ENCODE results near the gene FKBP15. TPM values are rescaled to one million over a fixed set of nuclear protein-coding genes. Genes with fewer than 3 reads are reported as not detected.

Gene FKBP15
- polyA plus RNA-seq, 1 donor from 2014 or later: 12.1 TPM

DNA sequence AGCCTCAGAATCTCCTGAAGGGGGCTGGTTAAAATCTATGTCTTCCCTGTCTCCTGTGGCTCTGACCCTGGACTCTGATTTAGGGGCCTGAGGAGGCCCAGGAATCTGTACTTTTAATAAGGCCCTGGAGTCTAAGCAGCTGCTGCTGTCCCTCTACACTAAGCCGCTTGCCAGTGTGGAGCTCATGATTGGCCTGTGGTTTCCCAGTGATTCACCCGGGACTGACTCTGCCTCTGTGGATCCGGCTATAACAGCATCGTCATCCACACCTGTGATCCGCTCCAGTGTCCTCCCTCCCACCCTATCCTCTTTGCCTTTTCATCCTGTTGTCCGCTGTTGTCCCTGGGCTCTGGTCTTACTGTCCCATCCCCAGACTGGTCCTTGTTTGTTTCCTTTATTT lies 66.6 kb downstream of the FKBP15 start:
- Histone ChIP-seq H3K9me2 (ENCODE audit: insufficient read depth, low read length) (no peaks in the 10 kb centered on the region), H3K27ac (ENCODE audit: low read length) (no peak overlapping the region), H3K4me3 (ENCODE audit: low read length) (no peak overlapping the region), H4K20me1 (ENCODE audit: insufficient read depth) (no peaks in the 10 kb centered on the region), H3K36me3 (ENCODE audit: insufficient read depth, low read length) (no peaks in the 10 kb centered on the region), H3K79me2 (replicated peaks; ENCODE audit: insufficient read depth, low read length) (no peaks in the 10 kb centered on the region), H3K4me2 (ENCODE audit: low read length) (no peak overlapping the region), H3K27me3 (ENCODE audit: insufficient read depth, low read depth, low read length) (no peaks in the 10 kb centered on the region), H2AFZ (ENCODE audit: low read depth, low read length) (no peak overlapping the region), H3K9ac (ENCODE audit: low read length) (no peak overlapping the region), H3F3A (ENCODE audit: insufficient read depth, low read length, poor library complexity, severe bottlenecking) (no peaks in the 10 kb centered on the region), H3K9me3 (ENCODE audit: low read length) (no peaks in the 10 kb centered on the region)
- TF ChIP-seq TAF1 (IDR thresholded peaks at IDR 0.05; ENCODE audit: low read depth): no peak
- TF ChIP-seq, protein P1, sequence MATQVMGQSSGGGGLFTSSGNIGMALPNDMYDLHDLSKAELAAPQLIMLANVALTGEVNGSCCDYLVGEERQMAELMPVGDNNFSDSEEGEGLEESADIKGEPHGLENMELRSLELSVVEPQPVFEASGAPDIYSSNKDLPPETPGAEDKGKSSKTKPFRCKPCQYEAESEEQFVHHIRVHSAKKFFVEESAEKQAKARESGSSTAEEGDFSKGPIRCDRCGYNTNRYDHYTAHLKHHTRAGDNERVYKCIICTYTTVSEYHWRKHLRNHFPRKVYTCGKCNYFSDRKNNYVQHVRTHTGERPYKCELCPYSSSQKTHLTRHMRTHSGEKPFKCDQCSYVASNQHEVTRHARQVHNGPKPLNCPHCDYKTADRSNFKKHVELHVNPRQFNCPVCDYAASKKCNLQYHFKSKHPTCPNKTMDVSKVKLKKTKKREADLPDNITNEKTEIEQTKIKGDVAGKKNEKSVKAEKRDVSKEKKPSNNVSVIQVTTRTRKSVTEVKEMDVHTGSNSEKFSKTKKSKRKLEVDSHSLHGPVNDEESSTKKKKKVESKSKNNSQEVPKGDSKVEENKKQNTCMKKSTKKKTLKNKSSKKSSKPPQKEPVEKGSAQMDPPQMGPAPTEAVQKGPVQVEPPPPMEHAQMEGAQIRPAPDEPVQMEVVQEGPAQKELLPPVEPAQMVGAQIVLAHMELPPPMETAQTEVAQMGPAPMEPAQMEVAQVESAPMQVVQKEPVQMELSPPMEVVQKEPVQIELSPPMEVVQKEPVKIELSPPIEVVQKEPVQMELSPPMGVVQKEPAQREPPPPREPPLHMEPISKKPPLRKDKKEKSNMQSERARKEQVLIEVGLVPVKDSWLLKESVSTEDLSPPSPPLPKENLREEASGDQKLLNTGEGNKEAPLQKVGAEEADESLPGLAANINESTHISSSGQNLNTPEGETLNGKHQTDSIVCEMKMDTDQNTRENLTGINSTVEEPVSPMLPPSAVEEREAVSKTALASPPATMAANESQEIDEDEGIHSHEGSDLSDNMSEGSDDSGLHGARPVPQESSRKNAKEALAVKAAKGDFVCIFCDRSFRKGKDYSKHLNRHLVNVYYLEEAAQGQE (IDR thresholded peaks at IDR 0.05; ENCODE audit: borderline replicate concordance): no peak
- TF ChIP-seq POLR2AphosphoS5 (IDR thresholded peaks at IDR 0.05): no peak
- TF ChIP-seq CTCF (IDR thresholded peaks at IDR 0.05; ENCODE audit: poor library complexity, severe bottlenecking): no peak
- TF ChIP-seq MXI1 (conservative IDR thresholded peaks at IDR 0.05; ENCODE audit: poor library complexity, severe bottlenecking): no peak
- no peak for TF ChIP-seq RAD21 (conservative IDR thresholded peaks at IDR 0.05)
- no peak for TF ChIP-seq EZH2 (IDR thresholded peaks at IDR 0.05; ENCODE audit: borderline replicate concordance, insufficient read depth, low read length, poor library complexity, severe bottlenecking)
- TF ChIP-seq SMC3 (conservative IDR thresholded peaks at IDR 0.05; ENCODE audit: poor library complexity): no peak
- no peak for TF ChIP-seq EP300 (conservative IDR thresholded peaks at IDR 0.05; ENCODE audit: poor library complexity, severe bottlenecking)

DNA sequence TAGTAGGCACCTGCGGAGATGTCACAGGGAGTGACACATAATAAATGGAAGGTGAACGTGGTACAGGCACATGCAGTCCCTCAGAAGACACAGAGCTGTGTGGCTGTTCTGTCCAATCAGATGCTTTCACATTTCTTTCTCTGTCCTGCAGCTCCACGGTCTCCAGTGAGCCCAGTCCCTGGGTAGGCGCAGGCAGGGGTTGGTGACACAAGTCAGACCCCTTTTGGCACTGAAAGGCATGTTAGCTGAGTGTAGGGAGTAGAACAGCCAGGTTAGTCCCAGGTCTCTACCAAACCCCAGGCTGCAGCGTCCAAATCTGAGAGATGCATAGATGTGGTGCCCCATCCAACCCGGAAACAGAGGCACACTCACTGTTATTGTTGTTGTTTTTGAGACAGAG lies 67.5 kb downstream of the FKBP15 start:
- Histone ChIP-seq H3K79me2 (replicated peaks; ENCODE audit: insufficient read depth, low read length) (no peaks in the 10 kb centered on the region), H3K9me3 (ENCODE audit: low read length) (no peaks in the 10 kb centered on the region), H3K27ac (ENCODE audit: low read length) (no peak overlapping the region), H3K9ac (ENCODE audit: low read length) (no peak overlapping the region), H4K20me1 (ENCODE audit: insufficient read depth) (no peaks in the 10 kb centered on the region), H3K4me3 (ENCODE audit: low read length) (no peak overlapping the region), H3K27me3 (ENCODE audit: insufficient read depth, low read depth, low read length) (no peaks in the 10 kb centered on the region), H3K4me2 (ENCODE audit: low read length) (no peak overlapping the region), H2AFZ (ENCODE audit: low read depth, low read length) (no peak overlapping the region), H3K36me3 (ENCODE audit: insufficient read depth, low read length) (no peaks in the 10 kb centered on the region), H3F3A (ENCODE audit: insufficient read depth, low read length, poor library complexity, severe bottlenecking) (no peaks in the 10 kb centered on the region), H3K9me2 (ENCODE audit: insufficient read depth, low read length) (no peaks in the 10 kb centered on the region)
- TF ChIP-seq EZH2 (IDR thresholded peaks at IDR 0.05; ENCODE audit: borderline replicate concordance, insufficient read depth, low read length, poor library complexity, severe bottlenecking): no peak
- no peak for TF ChIP-seq TAF1 (IDR thresholded peaks at IDR 0.05; ENCODE audit: low read depth)
- TF ChIP-seq, protein P1 (IDR thresholded peaks at IDR 0.05; ENCODE audit: borderline replicate concordance): no peak
- no peak for TF ChIP-seq RAD21 (conservative IDR thresholded peaks at IDR 0.05)
- TF ChIP-seq EP300 (conservative IDR thresholded peaks at IDR 0.05; ENCODE audit: poor library complexity, severe bottlenecking): no peak
- no peak for TF ChIP-seq MXI1 (conservative IDR thresholded peaks at IDR 0.05; ENCODE audit: poor library complexity, severe bottlenecking)
- TF ChIP-seq CTCF (IDR thresholded peaks at IDR 0.05; ENCODE audit: poor library complexity, severe bottlenecking): no peak
- TF ChIP-seq POLR2AphosphoS5 (IDR thresholded peaks at IDR 0.05): no peak
- TF ChIP-seq SMC3 (conservative IDR thresholded peaks at IDR 0.05; ENCODE audit: poor library complexity): no peak
